HEK293T (cell line): ENCODE measurements around the gene ZIC5.

Experiments
- CTCF ChIA-PET: fragments of 350-600 bp; formaldehyde crosslinking; extraction: SDS; loops from one replicate; lab custom pipeline; 2021; ENCODE audit warnings: antibody characterized with exemption, inconsistent platforms; lab: Yijun Ruan, JAX
- POLR2A ChIA-PET: fragments of 350-600 bp; formaldehyde crosslinking; extraction: SDS; loops from one replicate; lab custom pipeline; 2020; ENCODE audit warnings: antibody characterized with exemption, inconsistent platforms; lab: Yijun Ruan, JAX
- DNase-seq: peaks from one replicate; pipeline ENCODE4 v3.0.0; 2012; ENCODE audit warnings: mixed read lengths; ENCODE audit errors: extremely low spot score
- ARNT ChIP-seq: fragments of 450-650 bp; IDR thresholded peaks from 2 replicates; pipeline ENCODE4 v1.6.1; 2017; ENCODE audit warnings: mild to moderate bottlenecking
- BHLHE40 ChIP-seq: fragments of 450-650 bp; IDR thresholded peaks from 2 replicates; pipeline ENCODE4 v1.6.1; 2016; ENCODE audit warnings: mild to moderate bottlenecking, moderate library complexity, borderline replicate concordance
- CTBP1 ChIP-seq: fragments of 450-650 bp; IDR thresholded peaks from 2 replicates; pipeline ENCODE4 v1.6.1; 2016; ENCODE audit warnings: borderline replicate concordance
- ELF4 ChIP-seq: fragments of 450-650 bp; IDR thresholded peaks from 2 replicates; pipeline ENCODE4 v1.6.1; 2017; ENCODE audit warnings: antibody characterized with exemption
- FOXA1 ChIP-seq: fragments of 450-650 bp; IDR thresholded peaks from 2 replicates; pipeline ENCODE4 v1.6.1; 2016; ENCODE audit warnings: mild to moderate bottlenecking
- FOXK2 ChIP-seq: fragments of 450-650 bp; IDR thresholded peaks from 2 replicates; pipeline ENCODE4 v1.6.1; 2016; ENCODE audit warnings: mild to moderate bottlenecking
- FOXM1 ChIP-seq: fragments of 450-650 bp; IDR thresholded peaks from 2 replicates; pipeline ENCODE4 v1.6.1; 2017; ENCODE audit warnings: mild to moderate bottlenecking, borderline replicate concordance
- HDGF ChIP-seq: fragments of 450-650 bp; IDR thresholded peaks from 2 replicates; pipeline ENCODE4 v1.6.1; 2017; ENCODE audit warnings: antibody characterized with exemption, borderline replicate concordance
- L3MBTL2 ChIP-seq: fragments of 450-650 bp; conservative IDR thresholded peaks from 2 replicates; pipeline ENCODE4 v1.6.1; 2016; ENCODE audit warnings: mild to moderate bottlenecking
- LEF1 ChIP-seq: fragments of 450-650 bp; IDR thresholded peaks from 2 replicates; pipeline ENCODE4 v1.6.1; 2017; ENCODE audit warnings: mild to moderate bottlenecking, borderline replicate concordance
- NFRKB ChIP-seq: fragments of 450-650 bp; IDR thresholded peaks from 2 replicates; pipeline ENCODE4 v1.6.1; 2016; ENCODE audit warnings: mild to moderate bottlenecking, moderate library complexity
- PKNOX1 ChIP-seq: fragments of 450-650 bp; IDR thresholded peaks from 2 replicates; pipeline ENCODE4 v1.6.1; 2016
- SP1 ChIP-seq: fragments of 450-650 bp; IDR thresholded peaks from 2 replicates; pipeline ENCODE4 v1.6.1; 2017
- SUZ12 ChIP-seq: fragments of 450-650 bp; IDR thresholded peaks from 2 replicates; pipeline ENCODE4 v1.6.1; 2016; ENCODE audit warnings: mild to moderate bottlenecking
- TARDBP ChIP-seq: fragments of 450-650 bp; IDR thresholded peaks from 2 replicates; pipeline ENCODE4 v1.6.1; 2016
- ZNF384 ChIP-seq: fragments of 450-650 bp; IDR thresholded peaks from 2 replicates; pipeline ENCODE4 v1.6.1; 2016

The ZIC5 gene

GRCh38 chr13:99944102-99944501, 27.5 kb downstream of the ZIC5 start:
- DNase-seq, result no peak
- no peak for TF ChIP-seq CTBP1
- no peak for TF ChIP-seq ARNT
- TF ChIP-seq BHLHE40, result no peak
- TF ChIP-seq HDGF, result no peak
- TF ChIP-seq L3MBTL2, result no peak
- TF ChIP-seq SUZ12, result no peak
- no peak for TF ChIP-seq SP1
- no peak for TF ChIP-seq LEF1
- no peak for TF ChIP-seq TARDBP
- no peak for TF ChIP-seq FOXM1
- no peak for TF ChIP-seq FOXK2
- POLR2A ChIA-PET, result no interaction called here
- CTCF ChIA-PET, result no interaction called here

GRCh38 chr13:99941911-99942310, 29.7 kb downstream of the ZIC5 start:
- no peak for DNase-seq
- POLR2A ChIA-PET, result no interaction called here
- CTCF ChIA-PET, result no interaction called here
- TF ChIP-seq CTBP1, result no peak
- no peak for TF ChIP-seq HDGF
- TF ChIP-seq FOXK2, result no peak
- TF ChIP-seq NFRKB, result no peak
- TF ChIP-seq ARNT, result no peak
- TF ChIP-seq L3MBTL2, result no peak
- TF ChIP-seq BHLHE40, result no peak
- TF ChIP-seq SP1, result no peak
- no peak for TF ChIP-seq LEF1
- TF ChIP-seq FOXM1, result no peak
- no peak for TF ChIP-seq PKNOX1
- no peak for TF ChIP-seq ELF4
- no peak for TF ChIP-seq FOXA1

- ChIA-PET CTCF (interaction anchor here (0.6 kb wide), 1 partner anchor 339 kb away, joined by 4 read pairs; no protein-coding TSS in a partner anchor), POLR2A (no interaction called here)
- no peak for DNase-seq
- TF ChIP-seq PKNOX1 (no peak), L3MBTL2 (no peak), CTBP1 (no peak), ZNF384 (no peak)
These were observed 30.5 kb downstream of the ZIC5 start for GRCh38 chr13:99941086-99941485.

GRCh38 chr13:99938635-99939034, 32.9 kb downstream of the ZIC5 start:
- TF ChIP-seq TARDBP (no peak), ZNF384 (no peak), BHLHE40 (no peak)
- CTCF ChIA-PET, result no interaction called here
- POLR2A ChIA-PET, result no interaction called here
- DNase-seq, result no peak

- CTCF ChIA-PET, result interaction anchor here (0.6 kb wide), 1 partner anchor 16 kb away, joined by 4 read pairs; no protein-coding TSS in a partner anchor
- DNase-seq, result no peak
- POLR2A ChIA-PET, result interaction anchor here (1.5 kb wide), 1 partner anchor 45 kb away, joined by 5 read pairs; the partner anchor contains the start of gene ZIC2
- no peak for TF ChIP-seq HDGF
- no peak for TF ChIP-seq ZNF384
- no peak for TF ChIP-seq PKNOX1
- TF ChIP-seq CTBP1, result no peak
- no peak for TF ChIP-seq ARNT
- no peak for TF ChIP-seq FOXM1
- TF ChIP-seq L3MBTL2, result no peak
- TF ChIP-seq SP1, result no peak
- TF ChIP-seq LEF1, result no peak
- TF ChIP-seq TARDBP, result no peak
- TF ChIP-seq FOXK2, result no peak
These were observed 35.8 kb downstream of the ZIC5 start for GRCh38 chr13:99935772-99936171.

GRCh38 chr13:99932912-99933311, 38.7 kb downstream of the ZIC5 start:
- CTCF ChIA-PET, result no interaction called here
- TF ChIP-seq L3MBTL2, result no peak
- no peak for TF ChIP-seq SP1
- no peak for TF ChIP-seq SUZ12
- TF ChIP-seq FOXA1, result no peak
- TF ChIP-seq BHLHE40, result no peak
- TF ChIP-seq NFRKB, result no peak
- no peak for TF ChIP-seq CTBP1
- TF ChIP-seq LEF1, result no peak
- TF ChIP-seq FOXK2, result no peak
- no peak for TF ChIP-seq TARDBP
- no peak for TF ChIP-seq ARNT
- no peak for TF ChIP-seq FOXM1
- no peak for TF ChIP-seq PKNOX1
- no peak for TF ChIP-seq ZNF384
- TF ChIP-seq HDGF, result no peak
- TF ChIP-seq ELF4, result no peak
- no peak for DNase-seq
- POLR2A ChIA-PET, result no interaction called here

GRCh38 chr13:99930925-99931324, 40.6 kb downstream of the ZIC5 start:
- TF ChIP-seq NFRKB, result no peak
- POLR2A ChIA-PET, result no interaction called here
- no peak for DNase-seq
- CTCF ChIA-PET, result no interaction called here
